Panc1 (cell line): Measurements from ENCODE around the gene LEAP2. TPM values are rescaled to one million over a fixed set of nuclear protein-coding genes. Genes with fewer than 3 reads are reported as not detected.
"Not testable (repeated sequence)": the region's sequence is repeated elsewhere in the genome, so short reads cannot be mapped to it uniquely, and the experiment has no call there.

ENCODE experiments used
- ATAC-seq: fragments of 200-7000 bp; cut with Tn5 transposase; 2 replicates; pipeline ENCODE4 v1.9.1; 2020; ENCODE audit warnings: mild to moderate bottlenecking, moderate library complexity
- BruUV-seq: library from RNA; stranded (reverse); fragments of 400-500 nt; replicated peaks from 2 replicates; lab custom pipeline; 2021; lab: Mats Ljungman, UMichigan
- CTCF ChIA-PET: fragments of 300-600 bp; sonication (Branson Sonifier 250); formaldehyde crosslinking; loops from one replicate; lab custom pipeline; 2022; ENCODE audit warnings: antibody characterized with exemption; lab: Charles Lee
- POLR2A ChIA-PET: fragments of 300-600 bp; sonication (Branson Sonifier 250); formaldehyde crosslinking; loops from one replicate; lab custom pipeline; 2022; ENCODE audit warnings: antibody characterized with exemption; lab: Charles Lee
- DNase-seq: peaks from one replicate; pipeline ENCODE4 v3.0.0-alpha.2; 2010; ENCODE audit warnings: low read depth, low spot score
- H3K27ac ChIP-seq: 2 replicates; pipeline ENCODE4 v1.5.1; 2011; ENCODE audit warnings: mild to moderate bottlenecking, low read length, inconsistent platforms
- H3K27me3 ChIP-seq: fragments of 200-500 bp; sonication (Bioruptor generic); 2 replicates; pipeline ENCODE4 v1.6.0; 2014; ENCODE audit warnings: low read length, inconsistent platforms; ENCODE audit not compliant: control insufficient read depth, insufficient read depth
- H3K36me3 ChIP-seq: fragments of 200-500 bp; sonication (Bioruptor generic); 2 replicates; pipeline ENCODE4 v1.5.1; 2014; ENCODE audit warnings: inconsistent platforms, mild to moderate bottlenecking, low read length, moderate library complexity; ENCODE audit not compliant: control insufficient read depth, insufficient read depth
- H3K4me1 ChIP-seq: 2 replicates; pipeline ENCODE4 v1.5.1; 2011; ENCODE audit warnings: inconsistent platforms, mild to moderate bottlenecking, low read length, moderate library complexity; ENCODE audit not compliant: control insufficient read depth, insufficient read depth
- H3K4me3 ChIP-seq, 2 experiments: 2 replicates each; pipeline ENCODE4 v1.5.1; 2011 to 2012; ENCODE audit warnings: low read depth in 2 of 2, low read length in 2 of 2, mild to moderate bottlenecking in 2 of 2, inconsistent platforms in 1 of 2, moderate library complexity in 1 of 2
- H3K9me3 ChIP-seq: fragments of 200-500 bp; sonication (Bioruptor generic); 2 replicates; pipeline ENCODE4 v1.5.1; 2014; ENCODE audit warnings: low read depth, mild to moderate bottlenecking, inconsistent platforms, low read length, moderate library complexity; ENCODE audit not compliant: control insufficient read depth, insufficient read depth
- CTCF ChIP-seq: fragments of 450-650 bp; IDR thresholded peaks from 2 replicates; pipeline ENCODE4 v1.5.1; 2017; ENCODE audit warnings: mild to moderate bottlenecking
- POLR2AphosphoS5 ChIP-seq: IDR thresholded peaks from 2 replicates; pipeline ENCODE4 v1.6.1; 2012; ENCODE audit warnings: mild to moderate bottlenecking, low read depth, low read length, moderate library complexity
- REST ChIP-seq, 2 experiments: IDR thresholded peaks; 2 replicates each; pipeline ENCODE4 v1.6.1; 2011 to 2012; ENCODE audit warnings: low read depth in 2 of 2, control low read depth in 1 of 2, low read length in 1 of 2, mild to moderate bottlenecking in 1 of 2, moderate library complexity in 1 of 2; ENCODE audit not compliant: insufficient read depth in 1 of 2
- SIN3A ChIP-seq: IDR thresholded peaks from 2 replicates; pipeline ENCODE4 v1.6.1; 2012; ENCODE audit warnings: low read depth, mild to moderate bottlenecking, low read length, moderate library complexity, borderline replicate concordance; ENCODE audit not compliant: insufficient read depth
- TCF7L2 ChIP-seq: IDR thresholded peaks from 2 replicates; pipeline ENCODE4 v1.6.1; 2011; ENCODE audit warnings: mild to moderate bottlenecking, low read depth, low read length, inconsistent platforms
- in situ Hi-C: cut with HindIII; loops from 2 replicates; pipeline ENCODE4 v1.10.0; 2016; ENCODE audit warnings: low sequenced_read_pairs, low pct_unique_long_range_greater_than_20kb
- intact Hi-C: fragments of 100-400 bp; cut with micrococcal nuclease; formaldehyde crosslinking; loops from one replicate; pipeline ENCODE4 v1.10.0; 2022; ENCODE audit not compliant: unreplicated experiment
- total RNA-seq: library from RNA; stranded (reverse); gene quantifications from one replicate; pipeline ENCODE4 v1.2.1, GENCODE V29; 2021; ENCODE audit not compliant: unreplicated experiment

The LEAP2 gene
- total RNA-seq, 1 experiment from 2014 or later: 1.4 TPM

GRCh38 chr5:132853790-132854189 lies 19.7 kb upstream of the LEAP2 start:
- Histone ChIP-seq H3K4me1 (no peaks in the 10 kb centered on the region), H3K4me3 (no peak overlapping the region), H3K27ac (no peak overlapping the region), H3K36me3 (no peaks in the 10 kb centered on the region), H3K27me3 (no peaks in the 10 kb centered on the region), H3K9me3 (no peaks in the 10 kb centered on the region)
- no peak for ATAC-seq
- no TSS peak for BruUV-seq
- in situ Hi-C loops (no loop called here), intact Hi-C loops (no loop called here)
- no peak for TF ChIP-seq TCF7L2
- POLR2A ChIA-PET: no interaction called here
- CTCF ChIA-PET: no interaction called here
- DNase-seq: no peak

GRCh38 chr5:132854301-132854700 lies 19.2 kb upstream of the LEAP2 start:
- ChIA-PET CTCF (interaction anchor here (0.6 kb wide), 1 partner anchor 12 kb away, joined by 3 read pairs; no protein-coding TSS in a partner anchor), POLR2A (no interaction called here)
- H3K36me3 ChIP-seq: no peaks in the 10 kb centered on the region
- BruUV-seq: no TSS peak
- no peak for DNase-seq
- intact Hi-C loops (no loop called here), in situ Hi-C loops (no loop called here)
- no peak for TF ChIP-seq TCF7L2
- no peak for TF ChIP-seq CTCF
- TF ChIP-seq REST (IDR thresholded peaks at IDR 0.05; ENCODE audit: insufficient read depth in 1 of 2, low read depth in 2 of 2, low read length in 1 of 2): no peak
- TF ChIP-seq POLR2AphosphoS5: no peak
- no peak for TF ChIP-seq SIN3A
- no peaks in the 10 kb centered on the region for H3K9me3 ChIP-seq
- no peaks in the 10 kb centered on the region for H3K27me3 ChIP-seq
- H3K4me1 ChIP-seq: no peaks in the 10 kb centered on the region
- no peak overlapping the region for H3K27ac ChIP-seq
- ATAC-seq: no peak
- H3K4me3 ChIP-seq: no peak overlapping the region

GRCh38 chr5:132854992-132855391 lies 18.5 kb upstream of the LEAP2 start:
- H3K36me3 ChIP-seq, intact Hi-C loops, in situ Hi-C loops, H3K4me3 ChIP-seq, POLR2A ChIA-PET, ATAC-seq, H3K27ac ChIP-seq, BruUV-seq, H3K9me3 ChIP-seq, DNase-seq, H3K27me3 ChIP-seq, H3K4me1 ChIP-seq: not testable (repeated sequence)
- CTCF ChIA-PET: interaction anchor here (0.6 kb wide), 1 partner anchor 13 kb away, joined by 3 read pairs; no protein-coding TSS in a partner anchor
